Fibroblast of lung (primary cell): ENCODE data around the gene TGFBR3. TPM values are rescaled to one million over a fixed set of nuclear protein-coding genes. Genes with fewer than 3 reads are reported as not detected.

Experiments
- DNase-seq, 2 donors: peaks; one replicate each; pipeline versions ENCODE4 v3.0.0 to v3.0.0-alpha.2; 2010; ENCODE audit warnings: low read depth in 2 of 2
- H2AFZ ChIP-seq: 2 replicates; pipeline ENCODE4 v1.5.1; 2012; ENCODE audit warnings: low read length, control low read depth, inconsistent platforms
- H3K27ac ChIP-seq: 2 replicates; pipeline ENCODE4 v1.5.1; 2011; ENCODE audit warnings: low read length, control low read depth; ENCODE audit not compliant: insufficient read depth
- H3K27me3 ChIP-seq: 2 replicates; pipeline ENCODE4 v1.5.1; 2011; ENCODE audit warnings: mild to moderate bottlenecking, low read length; ENCODE audit not compliant: control insufficient read depth, insufficient read depth
- H3K36me3 ChIP-seq: 2 replicates; pipeline ENCODE4 v1.5.1; 2011; ENCODE audit warnings: low read length; ENCODE audit not compliant: control insufficient read depth, insufficient read depth
- H3K4me1 ChIP-seq: 2 replicates; pipeline ENCODE4 v1.5.1; 2011; ENCODE audit warnings: low read length; ENCODE audit not compliant: control insufficient read depth, insufficient read depth; ENCODE audit errors: extremely low read depth
- H3K4me2 ChIP-seq: 2 replicates; pipeline ENCODE4 v1.5.1; 2011; ENCODE audit warnings: low read length, control low read depth; ENCODE audit not compliant: insufficient read depth; ENCODE audit errors: extremely low read depth
- H3K4me3 ChIP-seq, 4 experiments: fragments of 200-600 bp in 1 of 4; sonication (generic) in 1 of 4; replicated peaks in 1 of 4; 2 replicates each; pipeline ENCODE4 v1.5.1; 2011 to 2016; ENCODE audit warnings: low read length in 4 of 4, low read depth in 3 of 4, mild to moderate bottlenecking in 3 of 4, control low read depth in 2 of 4, inconsistent platforms in 1 of 4, mixed read lengths in 1 of 4; ENCODE audit not compliant: insufficient read depth in 1 of 4; ENCODE audit errors: control extremely low read depth in 1 of 4
- H3K79me2 ChIP-seq: 2 replicates; pipeline ENCODE4 v1.5.1; 2012; ENCODE audit warnings: mild to moderate bottlenecking, low read length, inconsistent platforms; ENCODE audit not compliant: control insufficient read depth, insufficient read depth
- H3K9ac ChIP-seq: 2 replicates; pipeline ENCODE4 v1.5.1; 2011; ENCODE audit warnings: mild to moderate bottlenecking, low read length, control low read depth; ENCODE audit not compliant: insufficient read depth
- H3K9me3 ChIP-seq: 2 replicates; pipeline ENCODE4 v1.5.1; 2012; ENCODE audit warnings: low read depth, low read length; ENCODE audit not compliant: control insufficient read depth, insufficient read depth
- H4K20me1 ChIP-seq: 2 replicates; pipeline ENCODE4 v1.5.1; 2011; ENCODE audit warnings: low read length; ENCODE audit not compliant: control insufficient read depth, insufficient read depth; ENCODE audit errors: extremely low read depth
- EZH2 ChIP-seq: IDR thresholded peaks from 2 replicates; pipeline ENCODE4 v1.5.1; 2012; ENCODE audit warnings: low read length, control low read depth, mild to moderate bottlenecking; ENCODE audit errors: missing control alignments
- polyA plus RNA-seq, 2 donors: library from polyadenylated mRNA; depleted of rRNA in 1 of 2; stranded (reverse) in 1 of 2; unstranded in 1 of 2; fragments of >200 nt; gene quantifications; 2 replicates each; pipeline ENCODE4 v1.2.1, GENCODE V29; 2011 to 2012; ENCODE audit warnings: missing spikeins in 1 of 2
- total RNA-seq: library from RNA; depleted of rRNA; stranded (reverse); fragments of >200 nt; gene quantifications from 2 replicates; pipeline ENCODE4 v1.2.1, GENCODE V29; 2014
- TF ChIP-seq, protein P1 (sequence below), 2 donors: IDR thresholded peaks in 1 of 2; conservative IDR thresholded peaks in 1 of 2; 1 replicate in 1 of 2; 2 replicates in 1 of 2; pipeline ENCODE4 v1.5.1; 2011 to 2012; ENCODE audit warnings: low read length in 2 of 2, control low read depth in 1 of 2, inconsistent platforms in 1 of 2, low read depth in 1 of 2, mild to moderate bottlenecking in 1 of 2

TGFBR3 gene
- total and polyA plus RNA-seq, 2 donors (not counting 1 experiment from before 2014, with no cell fraction given) = 68.3 to 98.1 TPM

- H3K9ac ChIP-seq = no peak overlapping the region
- H3K27ac ChIP-seq = no peak overlapping the region
- H3K27me3 ChIP-seq = no peaks in the 10 kb centered on the region
- H2AFZ ChIP-seq = no peak overlapping the region
- H3K36me3 ChIP-seq = no peaks in the 10 kb centered on the region
- H3K79me2 ChIP-seq = no peaks in the 10 kb centered on the region
- H3K9me3 ChIP-seq = no peaks in the 10 kb centered on the region
- DNase-seq = no peak
- H3K4me1 ChIP-seq = peaks cover 3% of the 10 kb centered on the region
- no peaks in the 10 kb centered on the region for H4K20me1 ChIP-seq
- TF ChIP-seq, protein P1, sequence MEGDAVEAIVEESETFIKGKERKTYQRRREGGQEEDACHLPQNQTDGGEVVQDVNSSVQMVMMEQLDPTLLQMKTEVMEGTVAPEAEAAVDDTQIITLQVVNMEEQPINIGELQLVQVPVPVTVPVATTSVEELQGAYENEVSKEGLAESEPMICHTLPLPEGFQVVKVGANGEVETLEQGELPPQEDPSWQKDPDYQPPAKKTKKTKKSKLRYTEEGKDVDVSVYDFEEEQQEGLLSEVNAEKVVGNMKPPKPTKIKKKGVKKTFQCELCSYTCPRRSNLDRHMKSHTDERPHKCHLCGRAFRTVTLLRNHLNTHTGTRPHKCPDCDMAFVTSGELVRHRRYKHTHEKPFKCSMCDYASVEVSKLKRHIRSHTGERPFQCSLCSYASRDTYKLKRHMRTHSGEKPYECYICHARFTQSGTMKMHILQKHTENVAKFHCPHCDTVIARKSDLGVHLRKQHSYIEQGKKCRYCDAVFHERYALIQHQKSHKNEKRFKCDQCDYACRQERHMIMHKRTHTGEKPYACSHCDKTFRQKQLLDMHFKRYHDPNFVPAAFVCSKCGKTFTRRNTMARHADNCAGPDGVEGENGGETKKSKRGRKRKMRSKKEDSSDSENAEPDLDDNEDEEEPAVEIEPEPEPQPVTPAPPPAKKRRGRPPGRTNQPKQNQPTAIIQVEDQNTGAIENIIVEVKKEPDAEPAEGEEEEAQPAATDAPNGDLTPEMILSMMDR (conservative IDR thresholded peaks at IDR 0.05 in 1 of 2, IDR thresholded peaks at IDR 0.05 in 1 of 2; ENCODE audit: low read depth in 1 of 2, low read length in 2 of 2) = no peak
- no peak for TF ChIP-seq EZH2
- no peak overlapping the region for H3K4me3 ChIP-seq
- H3K4me2 ChIP-seq = no peak overlapping the region
Measured at GRCh38 chr1:91912266-91912665, 26.3 kb upstream of the TGFBR3 start.

- no peaks in the 10 kb centered on the region for H3K79me2 ChIP-seq
- no peaks in the 10 kb centered on the region for H3K27me3 ChIP-seq
- no peaks in the 10 kb centered on the region for H3K36me3 ChIP-seq
- H3K4me3 ChIP-seq = no peak overlapping the region
- H2AFZ ChIP-seq = no peak overlapping the region
- peaks cover 2% of the 10 kb centered on the region for H3K4me1 ChIP-seq
- no peak overlapping the region for H3K9ac ChIP-seq
- H3K27ac ChIP-seq = no peak overlapping the region
- TF ChIP-seq EZH2 = no peak
- TF ChIP-seq, protein P1 (conservative IDR thresholded peaks at IDR 0.05 in 1 of 2, IDR thresholded peaks at IDR 0.05 in 1 of 2; ENCODE audit: low read depth in 1 of 2, low read length in 2 of 2) = no peak
- no peaks in the 10 kb centered on the region for H4K20me1 ChIP-seq
- H3K4me2 ChIP-seq = peak overlapping the region; percentile 4
- H3K9me3 ChIP-seq = no peaks in the 10 kb centered on the region
- DNase-seq = peak in 1 of 2 donors; percentile 71
Measured at GRCh38 chr1:91901231-91901630, 15.3 kb upstream of the TGFBR3 start.

DNA sequence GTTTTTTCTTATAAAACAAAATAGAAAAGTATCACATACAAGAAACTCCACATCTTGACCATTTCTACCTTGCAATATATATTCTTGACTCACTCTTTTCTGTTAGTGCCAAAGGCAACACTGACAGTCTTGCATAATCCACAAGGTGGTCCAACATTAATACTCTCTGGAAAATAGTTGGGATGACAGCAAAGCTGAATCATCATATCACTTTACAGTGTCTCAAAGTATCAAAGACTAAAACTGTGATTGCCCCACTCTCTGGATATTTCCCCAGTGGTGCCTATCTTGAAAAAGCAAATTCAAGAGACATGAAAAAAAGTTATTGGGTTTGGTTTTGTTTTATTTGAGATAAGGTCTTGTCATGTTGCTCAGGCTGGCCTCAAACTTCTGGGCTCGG, 14.6 kb upstream of the TGFBR3 start:
- H3K4me2 ChIP-seq = peak overlapping the region; percentile 4
- no peaks in the 10 kb centered on the region for H3K79me2 ChIP-seq
- no peaks in the 10 kb centered on the region for H3K9me3 ChIP-seq
- H3K4me1 ChIP-seq = peaks cover 2% of the 10 kb centered on the region
- no peak overlapping the region for H3K4me3 ChIP-seq
- H2AFZ ChIP-seq = no peak overlapping the region
- no peaks in the 10 kb centered on the region for H4K20me1 ChIP-seq
- H3K27me3 ChIP-seq = no peaks in the 10 kb centered on the region
- peak; percentile 89 to 95 for DNase-seq
- no peak overlapping the region for H3K9ac ChIP-seq
- TF ChIP-seq, protein P1 (conservative IDR thresholded peaks at IDR 0.05 in 1 of 2, IDR thresholded peaks at IDR 0.05 in 1 of 2; ENCODE audit: low read depth in 1 of 2, low read length in 2 of 2) = no peak
- TF ChIP-seq EZH2 = no peak
- no peaks in the 10 kb centered on the region for H3K36me3 ChIP-seq
- no peak overlapping the region for H3K27ac ChIP-seq
